ENCODE measurements around the gene DDX42. TPM values are rescaled to one million over a fixed set of nuclear protein-coding genes. Genes with fewer than 3 reads are reported as not detected.

DDX42 gene, protein sequence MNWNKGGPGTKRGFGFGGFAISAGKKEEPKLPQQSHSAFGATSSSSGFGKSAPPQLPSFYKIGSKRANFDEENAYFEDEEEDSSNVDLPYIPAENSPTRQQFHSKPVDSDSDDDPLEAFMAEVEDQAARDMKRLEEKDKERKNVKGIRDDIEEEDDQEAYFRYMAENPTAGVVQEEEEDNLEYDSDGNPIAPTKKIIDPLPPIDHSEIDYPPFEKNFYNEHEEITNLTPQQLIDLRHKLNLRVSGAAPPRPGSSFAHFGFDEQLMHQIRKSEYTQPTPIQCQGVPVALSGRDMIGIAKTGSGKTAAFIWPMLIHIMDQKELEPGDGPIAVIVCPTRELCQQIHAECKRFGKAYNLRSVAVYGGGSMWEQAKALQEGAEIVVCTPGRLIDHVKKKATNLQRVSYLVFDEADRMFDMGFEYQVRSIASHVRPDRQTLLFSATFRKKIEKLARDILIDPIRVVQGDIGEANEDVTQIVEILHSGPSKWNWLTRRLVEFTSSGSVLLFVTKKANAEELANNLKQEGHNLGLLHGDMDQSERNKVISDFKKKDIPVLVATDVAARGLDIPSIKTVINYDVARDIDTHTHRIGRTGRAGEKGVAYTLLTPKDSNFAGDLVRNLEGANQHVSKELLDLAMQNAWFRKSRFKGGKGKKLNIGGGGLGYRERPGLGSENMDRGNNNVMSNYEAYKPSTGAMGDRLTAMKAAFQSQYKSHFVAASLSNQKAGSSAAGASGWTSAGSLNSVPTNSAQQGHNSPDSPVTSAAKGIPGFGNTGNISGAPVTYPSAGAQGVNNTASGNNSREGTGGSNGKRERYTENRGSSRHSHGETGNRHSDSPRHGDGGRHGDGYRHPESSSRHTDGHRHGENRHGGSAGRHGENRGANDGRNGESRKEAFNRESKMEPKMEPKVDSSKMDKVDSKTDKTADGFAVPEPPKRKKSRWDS
- total RNA-seq (ENCODE audit: unreplicated experiment), result 110 TPM
- long read RNA-seq, partial matches to known transcripts, result 0 of 1 reads
- long read RNA-seq, other reads (novel, unspliced or antisense), result 0 of 1 reads

DNA sequence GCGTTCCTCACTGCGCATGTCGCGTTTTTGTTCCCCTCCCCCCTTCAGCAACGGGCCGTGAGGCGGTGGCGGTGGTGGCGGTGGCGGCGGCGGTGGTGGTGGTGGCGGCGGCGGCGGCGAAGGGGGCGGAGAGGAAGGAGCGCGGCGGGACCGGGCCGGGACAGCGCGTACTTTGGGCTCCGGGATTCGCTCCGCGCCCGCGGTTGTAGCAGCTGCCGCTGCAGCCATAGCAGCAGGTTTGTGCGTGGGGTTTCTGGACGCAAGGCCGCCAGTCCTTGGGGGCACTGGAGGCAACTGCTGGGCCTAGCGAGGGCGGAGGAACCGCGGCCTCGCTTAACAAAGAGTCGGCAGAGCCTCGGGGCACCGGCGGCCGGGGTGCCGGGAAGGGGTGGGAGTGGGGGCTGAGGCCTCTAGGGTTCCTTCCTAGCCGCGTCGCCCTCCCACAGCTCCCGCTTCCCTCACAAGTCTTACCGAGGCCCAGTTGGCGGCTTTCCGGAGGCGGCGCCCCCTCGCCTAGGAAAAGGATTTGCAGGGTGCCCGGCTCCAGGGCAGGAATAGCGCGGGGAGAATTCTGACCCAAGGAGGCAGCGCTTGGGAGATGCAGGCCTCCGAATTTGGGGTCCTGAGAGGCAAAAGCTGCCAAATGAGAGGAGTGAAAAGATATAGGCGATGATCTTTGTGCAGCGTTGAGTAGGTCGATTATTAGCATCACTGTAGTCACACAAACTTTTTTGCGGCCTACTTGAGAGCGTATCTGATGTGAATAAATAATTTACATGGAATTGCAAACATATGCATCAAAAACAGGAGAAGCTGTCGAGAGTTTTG is at the start of gene DDX42:
Gene DDX42 (plus strand): TSS at position 30 of the 828 bp plus-strand sequence. CDS start 12,880 bp downstream, outside the sequence.
- Mint-ChIP-seq H3K27me3 (ENCODE audit: unreplicated experiment) (peaks cover 9% of the 10 kb centered on the region), H3K9me3 (ENCODE audit: unreplicated experiment) (no peaks in the 10 kb centered on the region), H3K27ac (ENCODE audit: unreplicated experiment) (peak within 1 kb of the TSS; percentile 100), H3K4me3 (ENCODE audit: unreplicated experiment) (peak within 1 kb of the TSS; percentile 99), H3K4me1 (ENCODE audit: unreplicated experiment) (peaks cover 26% of the 10 kb centered on the region), H3K36me3 (ENCODE audit: low read depth, unreplicated experiment) (peaks cover 4% of the 10 kb centered on the region)
- TF ChIP-seq, protein P1, sequence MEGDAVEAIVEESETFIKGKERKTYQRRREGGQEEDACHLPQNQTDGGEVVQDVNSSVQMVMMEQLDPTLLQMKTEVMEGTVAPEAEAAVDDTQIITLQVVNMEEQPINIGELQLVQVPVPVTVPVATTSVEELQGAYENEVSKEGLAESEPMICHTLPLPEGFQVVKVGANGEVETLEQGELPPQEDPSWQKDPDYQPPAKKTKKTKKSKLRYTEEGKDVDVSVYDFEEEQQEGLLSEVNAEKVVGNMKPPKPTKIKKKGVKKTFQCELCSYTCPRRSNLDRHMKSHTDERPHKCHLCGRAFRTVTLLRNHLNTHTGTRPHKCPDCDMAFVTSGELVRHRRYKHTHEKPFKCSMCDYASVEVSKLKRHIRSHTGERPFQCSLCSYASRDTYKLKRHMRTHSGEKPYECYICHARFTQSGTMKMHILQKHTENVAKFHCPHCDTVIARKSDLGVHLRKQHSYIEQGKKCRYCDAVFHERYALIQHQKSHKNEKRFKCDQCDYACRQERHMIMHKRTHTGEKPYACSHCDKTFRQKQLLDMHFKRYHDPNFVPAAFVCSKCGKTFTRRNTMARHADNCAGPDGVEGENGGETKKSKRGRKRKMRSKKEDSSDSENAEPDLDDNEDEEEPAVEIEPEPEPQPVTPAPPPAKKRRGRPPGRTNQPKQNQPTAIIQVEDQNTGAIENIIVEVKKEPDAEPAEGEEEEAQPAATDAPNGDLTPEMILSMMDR (IDR thresholded peaks at IDR 0.05; ENCODE audit: unreplicated experiment), result no peak
- DNase-seq (ENCODE audit: low spot score), result peak; percentile 86

DNA sequence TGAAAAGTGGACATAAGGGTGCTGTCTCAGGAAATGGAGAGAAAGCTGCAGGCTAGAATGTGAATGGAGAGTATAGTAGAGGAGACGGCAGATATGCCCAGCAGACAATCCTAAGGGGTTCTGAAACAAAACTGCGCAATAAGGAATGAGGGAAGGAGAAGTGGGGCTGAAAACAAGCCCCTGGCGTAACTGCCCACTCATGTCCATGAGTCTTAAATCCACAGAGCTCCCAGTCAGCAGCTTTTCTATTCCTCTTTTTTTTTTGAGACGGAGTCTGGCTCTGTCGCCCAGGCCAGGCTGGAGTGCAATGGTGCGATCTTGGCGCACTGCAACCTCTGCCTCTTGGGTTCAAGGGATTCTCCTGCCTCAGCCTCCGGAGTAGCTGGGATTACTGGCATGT is 38.3 kb upstream of the DDX42 start:
- TF ChIP-seq, protein P1 (IDR thresholded peaks at IDR 0.05; ENCODE audit: unreplicated experiment), result no peak
- Mint-ChIP-seq H3K27me3 (ENCODE audit: unreplicated experiment) (no peaks in the 10 kb centered on the region), H3K4me1 (ENCODE audit: unreplicated experiment) (peaks cover 7% of the 10 kb centered on the region), H3K9me3 (ENCODE audit: unreplicated experiment) (no peaks in the 10 kb centered on the region), H3K36me3 (ENCODE audit: low read depth, unreplicated experiment) (no peaks in the 10 kb centered on the region), H3K4me3 (ENCODE audit: unreplicated experiment) (peak overlapping the region; percentile 1), H3K27ac (ENCODE audit: unreplicated experiment) (no peak overlapping the region)
- no peak for DNase-seq (ENCODE audit: low spot score)

DNA sequence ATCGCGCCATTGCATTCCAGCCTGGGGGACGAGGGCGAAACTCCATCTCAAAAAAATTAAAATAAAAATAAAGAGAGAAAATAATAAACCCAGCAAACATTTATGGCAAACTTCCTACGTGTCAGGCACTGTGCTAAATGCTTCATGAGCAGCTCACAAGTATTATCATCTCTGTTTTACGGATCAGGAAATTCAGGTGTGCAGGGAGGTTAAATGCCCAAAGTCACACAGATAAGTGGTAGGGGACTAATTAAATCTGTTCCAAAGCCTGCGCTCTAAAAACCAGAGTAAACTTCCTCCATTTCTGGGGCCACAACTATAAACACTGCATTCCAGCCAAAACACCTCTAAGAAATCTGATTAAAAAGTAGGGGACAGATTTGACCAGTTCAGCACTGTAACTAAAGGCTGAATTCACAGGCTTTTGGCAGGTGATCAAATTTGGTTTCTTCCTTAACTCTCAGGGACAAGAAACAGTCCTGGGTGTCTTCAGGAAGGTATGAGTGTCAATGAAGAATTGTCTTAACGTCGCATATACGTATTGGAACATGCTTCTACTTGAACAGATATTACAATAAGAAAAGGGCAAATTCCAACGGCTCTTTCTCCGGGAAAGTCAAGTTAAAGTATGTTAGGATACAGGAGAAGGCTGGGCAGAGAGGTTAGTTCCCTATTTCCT is 33.4 kb upstream of the DDX42 start:
- TF ChIP-seq, protein P1 (IDR thresholded peaks at IDR 0.05; ENCODE audit: unreplicated experiment), result no peak
- peaks cover 14% of the 10 kb centered on the region for H3K4me1 Mint-ChIP-seq (ENCODE audit: unreplicated experiment)
- H3K36me3 Mint-ChIP-seq (ENCODE audit: low read depth, unreplicated experiment), result peaks cover 7% of the 10 kb centered on the region
- H3K9me3 Mint-ChIP-seq (ENCODE audit: unreplicated experiment), result no peaks in the 10 kb centered on the region
- H3K4me3 Mint-ChIP-seq (ENCODE audit: unreplicated experiment), result peak overlapping the region; percentile 97
- peak overlapping the region; percentile 73 for H3K27ac Mint-ChIP-seq (ENCODE audit: unreplicated experiment)
- peaks cover 1% of the 10 kb centered on the region for H3K27me3 Mint-ChIP-seq (ENCODE audit: unreplicated experiment)
- DNase-seq (ENCODE audit: low spot score), result no peak

DNA sequence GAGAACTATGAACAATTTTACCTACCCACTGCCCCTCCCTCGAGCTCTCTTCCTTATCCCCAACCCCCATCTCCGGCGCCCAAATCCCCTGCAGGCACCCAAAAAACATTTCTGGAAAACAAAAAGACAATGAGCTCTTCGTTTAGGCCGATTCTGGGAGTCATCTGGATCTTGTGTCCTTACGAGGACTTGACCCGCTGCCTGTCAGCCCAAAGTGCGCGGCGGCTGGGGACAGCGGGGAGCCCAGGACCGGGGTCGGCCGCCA is 32.9 kb upstream of the DDX42 start:
- peak overlapping the region; percentile 97 for H3K4me3 Mint-ChIP-seq (ENCODE audit: unreplicated experiment)
- no peak for DNase-seq (ENCODE audit: low spot score)
- H3K9me3 Mint-ChIP-seq (ENCODE audit: unreplicated experiment), result no peaks in the 10 kb centered on the region
- TF ChIP-seq, protein P1 (IDR thresholded peaks at IDR 0.05; ENCODE audit: unreplicated experiment), result no peak
- peaks cover 1% of the 10 kb centered on the region for H3K27me3 Mint-ChIP-seq (ENCODE audit: unreplicated experiment)
- peaks cover 14% of the 10 kb centered on the region for H3K4me1 Mint-ChIP-seq (ENCODE audit: unreplicated experiment)
- H3K27ac Mint-ChIP-seq (ENCODE audit: unreplicated experiment), result peak overlapping the region; percentile 69
- H3K36me3 Mint-ChIP-seq (ENCODE audit: low read depth, unreplicated experiment), result peaks cover 9% of the 10 kb centered on the region

Measured in endothelial cell (in vitro differentiated cells).